ENCODE measurements around the gene CMTM5.
"Not testable (repeated sequence)": the region's sequence is repeated elsewhere in the genome, so short reads cannot be mapped to it uniquely, and the experiment has no call there.

CMTM5 gene

DNA sequence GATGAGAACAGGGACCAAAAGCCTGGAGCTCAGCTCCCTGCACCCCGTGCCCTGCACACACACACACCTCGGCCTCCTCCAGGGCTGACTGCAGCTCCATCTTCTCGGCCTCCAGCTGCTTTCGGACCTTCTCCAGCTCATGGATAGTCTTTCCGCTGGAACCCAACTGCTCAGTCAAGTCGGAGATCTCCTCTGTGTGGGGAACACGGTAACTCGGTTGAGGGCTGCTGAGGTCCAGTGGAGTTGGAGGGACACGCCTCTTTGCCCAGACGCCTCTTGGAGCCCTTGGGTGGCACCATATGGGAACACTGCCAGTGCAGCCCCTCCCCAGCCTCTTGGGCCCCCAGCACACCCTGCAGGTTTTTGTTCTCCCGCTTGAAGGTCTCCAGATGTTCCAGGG, 40.0 kb downstream of the CMTM5 start:
- DNase-seq = no peak

DNA sequence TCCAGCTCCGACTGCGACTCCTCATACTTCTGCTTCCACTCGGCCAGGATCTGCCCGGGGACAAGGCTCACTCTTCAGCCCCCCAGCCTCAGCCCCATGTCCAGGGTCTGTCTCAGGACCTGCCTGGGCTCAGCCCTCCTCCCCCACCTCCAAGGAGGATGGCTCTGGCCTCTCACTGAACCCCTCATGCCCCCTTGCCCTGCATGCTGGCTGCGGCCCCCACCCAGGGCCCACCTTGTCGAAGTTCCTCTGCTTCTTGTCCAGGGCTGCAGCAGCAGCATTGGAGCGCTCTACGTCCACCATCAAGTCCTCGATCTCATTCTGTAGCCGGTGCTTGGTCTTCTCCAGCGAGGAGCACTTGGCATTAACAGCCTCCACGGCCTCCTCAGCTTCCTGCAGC, 40.4 kb downstream of the CMTM5 start:
- not testable (repeated sequence) for DNase-seq

DNA sequence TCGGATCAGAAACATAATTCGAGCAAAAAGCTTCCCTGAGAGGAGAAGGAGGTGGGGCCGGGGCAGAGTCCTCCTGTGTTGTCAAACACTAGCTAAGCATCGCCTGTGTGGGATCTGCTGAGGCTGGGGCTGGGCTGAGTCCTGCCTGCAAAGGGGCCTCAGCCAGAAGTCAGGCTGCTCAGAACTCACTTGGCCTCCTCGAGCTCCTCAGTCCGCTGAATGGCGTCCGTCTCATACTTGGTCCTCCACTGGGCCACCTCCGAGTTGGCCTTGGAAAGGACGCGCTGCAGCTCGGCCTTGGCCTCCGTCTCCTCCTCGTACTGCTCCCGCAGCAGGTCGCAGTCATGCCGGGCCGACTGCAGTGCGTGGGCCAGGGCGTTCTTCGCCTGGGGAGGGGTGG, 41.2 kb downstream of the CMTM5 start:
- DNase-seq = no peak

DNA sequence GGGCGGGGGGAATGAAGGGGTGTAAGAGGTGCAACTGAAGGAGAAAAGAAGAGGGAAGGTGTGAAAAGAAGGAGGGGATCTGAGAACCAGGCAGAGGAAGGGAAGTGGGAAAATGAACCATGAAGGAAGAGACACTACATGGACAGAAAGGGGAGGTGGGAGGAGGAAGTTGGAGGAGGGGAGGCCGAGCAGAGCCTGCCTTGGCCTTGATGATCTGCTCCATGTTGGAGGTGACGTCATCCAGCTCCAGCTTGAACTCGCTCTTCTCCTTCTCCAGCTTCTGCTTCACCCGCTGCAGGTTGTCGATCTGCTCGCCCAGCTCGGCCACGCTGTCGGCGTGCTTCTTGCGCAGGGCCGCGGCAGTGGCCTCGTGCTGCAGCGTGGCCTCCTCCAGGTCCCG, 42.8 kb downstream of the CMTM5 start:
- DNase-seq = not testable (repeated sequence)

DNA sequence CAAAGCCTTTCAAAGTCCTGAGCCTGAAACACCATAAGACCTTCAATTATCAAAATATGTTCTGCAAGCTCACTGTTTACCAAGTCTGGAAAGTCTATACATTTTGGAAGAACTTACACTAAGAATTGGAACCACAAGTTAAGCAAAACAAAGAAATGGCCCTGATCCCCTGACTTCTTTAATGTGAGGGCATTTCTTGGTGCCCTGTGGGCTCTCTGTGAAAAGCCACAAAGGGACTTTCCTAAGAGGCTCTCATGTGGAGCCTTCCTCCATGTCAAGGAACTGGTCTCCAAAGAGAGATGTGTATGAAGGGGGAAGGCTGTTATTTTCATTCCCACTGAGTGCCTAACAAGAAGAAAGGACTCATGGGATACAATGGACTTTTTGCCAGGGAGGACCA, 44.7 kb downstream of the CMTM5 start:
- DNase-seq = no peak

DNA sequence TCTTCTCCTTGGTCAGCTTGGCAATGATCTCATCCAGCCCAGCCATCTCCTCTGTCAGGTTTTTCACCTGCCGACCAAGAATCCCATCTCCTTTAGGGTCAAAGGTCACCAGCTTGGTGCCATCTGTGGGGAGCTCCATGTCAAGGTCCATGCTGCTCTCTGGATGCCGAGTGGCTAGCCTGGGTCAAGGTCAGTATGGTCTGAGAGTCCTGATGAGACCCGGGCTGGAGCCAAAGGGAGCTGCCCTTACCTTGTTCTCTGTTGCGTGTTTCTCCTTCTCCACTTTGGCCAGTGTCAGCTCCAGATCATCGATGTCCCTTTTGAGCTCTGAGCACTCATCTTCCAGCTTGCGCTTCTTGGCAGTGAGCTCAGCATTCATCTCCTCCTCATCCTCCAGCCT, 46.8 kb downstream of the CMTM5 start:
- no peak for DNase-seq

DNA sequence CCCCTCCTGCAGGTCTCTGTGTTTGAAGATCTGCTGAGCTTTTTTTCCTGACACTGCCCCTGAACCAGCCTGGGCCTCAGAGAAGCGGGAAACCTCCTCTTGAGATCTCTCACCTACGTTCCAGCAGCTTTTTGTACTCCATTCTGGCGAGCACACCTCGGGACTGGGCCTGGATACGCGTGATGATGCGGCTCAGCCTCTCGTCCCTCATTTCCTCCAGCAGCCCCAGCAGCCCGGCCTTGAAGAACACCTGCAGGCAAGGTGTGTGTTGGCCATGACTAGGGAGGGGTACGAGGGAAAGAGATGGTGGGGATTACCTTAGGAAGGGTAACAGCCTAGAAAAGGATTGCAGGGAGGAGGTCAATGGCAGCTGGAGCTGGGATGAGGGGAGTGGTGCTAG, 48.3 kb downstream of the CMTM5 start:
- no peak for DNase-seq

DNA sequence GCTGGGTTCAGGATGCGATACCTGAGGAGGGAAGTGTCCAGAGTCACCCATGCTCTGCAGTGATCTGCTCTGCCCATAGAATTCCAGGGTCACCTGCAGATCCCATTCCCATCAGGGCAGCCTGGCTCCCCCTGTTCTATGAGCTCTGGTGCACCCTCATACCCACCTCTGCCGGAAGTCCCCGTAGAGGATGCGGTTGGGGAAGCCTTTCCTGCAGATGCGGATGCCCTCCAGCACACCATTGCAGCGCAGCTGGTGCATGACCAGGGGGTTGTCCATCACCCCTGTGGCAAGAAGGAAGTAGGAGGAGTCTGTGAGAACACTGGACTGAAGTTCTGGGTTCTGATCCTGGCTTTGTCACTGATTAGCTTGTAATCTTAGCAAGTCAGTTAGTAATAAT, 49.0 kb downstream of the CMTM5 start:
- DNase-seq = not testable (repeated sequence)

DNA sequence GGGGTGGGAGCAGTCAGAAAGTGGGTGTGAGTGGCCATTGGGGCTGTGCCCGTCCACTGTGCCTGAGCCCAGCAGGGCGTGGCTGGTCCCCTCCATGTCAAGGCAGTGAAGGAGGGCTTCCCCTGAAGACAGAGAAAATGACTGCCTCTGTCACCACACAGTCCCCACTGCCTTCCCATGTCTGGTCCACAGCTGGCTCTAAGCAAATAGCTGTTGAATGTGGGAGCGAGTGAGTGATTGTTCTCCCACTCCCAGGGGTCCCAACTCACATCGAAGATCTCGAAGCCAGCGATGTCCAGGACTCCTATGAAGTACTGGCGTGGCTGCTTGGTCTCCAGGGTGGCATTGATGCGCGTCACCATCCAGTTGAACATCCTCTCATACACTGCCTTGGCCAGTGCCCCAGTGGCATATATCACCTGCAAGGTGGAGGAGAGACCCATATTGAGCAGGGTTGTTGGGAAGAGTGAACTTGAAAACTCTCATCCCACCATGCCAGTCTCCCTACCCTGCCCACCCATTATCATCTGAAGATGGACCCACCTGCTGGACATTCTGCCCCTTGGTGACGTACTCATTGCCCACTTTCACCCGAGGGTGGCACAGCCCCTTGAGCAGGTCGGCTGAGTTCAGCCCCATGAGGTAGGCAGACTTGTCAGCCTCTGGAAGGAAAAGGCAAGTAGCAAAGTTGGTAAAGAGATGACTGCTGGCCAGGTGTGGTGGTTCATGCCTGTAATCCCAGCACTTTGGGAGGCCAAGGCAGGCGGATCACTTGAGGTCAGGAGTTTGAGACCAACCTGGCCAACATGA, 52.0 kb downstream of the CMTM5 start:
- no peak for DNase-seq
